HG03175 (cell line): ENCODE results near the gene MYO18B.
"Not testable (repeated sequence)": the region's sequence is repeated elsewhere in the genome, so short reads cannot be mapped to it uniquely, and the experiment has no call there.

Source experiments
- ATAC-seq: cut with Tn5 transposase; IDR thresholded peaks from one replicate; pipeline ENCODE4 v1.9.1; 2021; ENCODE audit warnings: mild to moderate bottlenecking, moderate library complexity; ENCODE audit not compliant: unreplicated experiment

MYO18B gene

GRCh38 chr22:25970999-25971811 is 229.2 kb downstream of the MYO18B start:
- ATAC-seq, result no peak

- no peak for ATAC-seq
Measured at GRCh38 chr22:25972397-25972796, 230.4 kb downstream of the MYO18B start.

DNA sequence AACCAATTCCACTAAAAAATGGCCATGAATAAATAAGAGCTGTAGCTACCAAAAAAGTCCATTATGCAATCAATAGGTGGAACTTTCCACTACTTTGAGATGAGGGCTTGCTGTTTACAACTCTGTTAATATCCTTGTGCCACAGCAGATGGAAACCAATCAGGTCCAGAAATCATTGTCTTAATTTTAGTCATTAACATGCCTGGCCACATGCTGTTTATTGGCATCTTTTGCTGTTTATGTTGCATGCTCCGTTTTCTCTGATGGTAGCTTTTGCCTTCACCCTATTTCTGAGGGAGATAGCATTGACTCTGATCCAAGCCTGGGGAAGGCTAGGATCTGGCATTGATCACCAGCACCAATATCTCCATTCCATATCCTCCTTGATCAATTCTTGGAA is 234.4 kb downstream of the MYO18B start:
- no peak for ATAC-seq

DNA sequence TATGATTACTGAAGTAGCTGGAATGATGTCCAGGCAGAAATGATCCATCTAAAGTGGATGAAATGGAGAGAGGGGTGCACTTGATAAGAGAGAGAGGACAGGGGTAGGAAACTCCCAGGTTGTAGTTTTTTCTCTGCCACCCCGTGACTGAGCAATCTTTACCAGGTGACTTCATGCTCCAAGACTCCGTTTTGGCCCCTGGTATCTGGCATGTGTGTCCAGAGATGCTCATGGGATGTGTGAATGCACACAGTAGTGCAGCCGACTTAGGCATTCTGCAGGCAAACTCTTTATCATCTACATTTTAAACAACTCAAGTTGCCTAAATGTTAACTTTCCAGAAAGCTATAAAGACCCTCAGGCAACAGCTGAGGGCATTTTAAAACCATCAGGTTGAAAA is 238.0 kb downstream of the MYO18B start:
- no peak for ATAC-seq

DNA sequence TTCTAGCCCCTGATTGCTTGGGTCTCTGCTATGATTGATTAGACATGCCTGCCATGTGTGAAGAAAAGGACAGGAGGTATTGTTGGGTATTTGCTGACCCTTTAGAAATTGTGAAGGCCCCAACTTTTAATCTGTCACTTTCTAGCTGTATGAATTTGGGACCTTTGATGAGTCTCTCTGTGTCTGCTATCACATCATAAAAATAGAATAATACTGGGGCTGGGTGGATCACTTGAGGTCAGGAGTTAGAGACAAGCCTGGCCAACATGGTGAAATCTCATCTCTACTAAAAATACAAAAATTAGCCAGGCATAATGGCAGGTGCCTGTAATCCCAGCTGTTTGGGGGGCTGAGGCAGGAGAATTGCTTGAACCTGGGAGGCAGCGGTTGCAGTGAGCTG is 242.9 kb downstream of the MYO18B start:
- ATAC-seq, result not testable (repeated sequence)

GRCh38 chr22:25987948-25988347 is 246.0 kb downstream of the MYO18B start:
- ATAC-seq, result no peak

DNA sequence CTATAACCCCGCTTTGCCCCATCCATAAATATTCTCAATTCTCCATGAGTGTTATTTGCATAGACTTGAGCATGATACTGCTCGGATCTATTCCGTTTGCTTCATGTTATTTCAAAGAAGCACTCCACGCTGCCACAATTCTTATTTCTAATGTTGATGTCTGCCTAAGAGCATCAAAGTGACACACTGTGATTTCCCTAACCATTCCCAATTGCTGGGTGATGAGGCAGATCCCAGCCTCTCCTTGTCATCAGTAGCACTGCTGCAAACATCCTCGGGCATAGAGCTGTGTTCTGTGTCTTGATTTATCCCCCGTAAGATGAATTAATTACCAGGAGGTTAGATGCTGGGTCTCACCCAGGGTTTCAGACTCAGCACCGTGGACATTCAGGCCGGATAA is 249.0 kb downstream of the MYO18B start:
- ATAC-seq, result no peak

DNA sequence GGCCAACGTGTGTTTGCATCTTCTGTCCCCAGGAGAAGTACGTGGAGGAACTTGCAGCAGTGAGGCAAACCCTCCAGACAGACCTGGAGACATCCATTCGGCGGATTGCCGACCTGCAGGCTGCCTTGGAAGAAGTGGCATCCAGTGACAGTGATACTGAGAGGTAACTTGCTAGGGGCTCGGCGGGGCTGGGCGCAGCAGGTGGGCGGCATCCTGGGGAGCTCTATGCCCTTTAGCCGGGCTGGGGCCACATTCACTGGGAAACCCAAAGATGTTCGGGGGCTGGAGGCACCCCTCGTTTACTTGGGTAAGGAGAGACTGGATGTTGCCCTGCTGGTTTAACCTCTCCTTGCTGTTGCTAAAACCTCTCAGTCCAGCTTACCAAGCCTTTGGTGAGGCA is 250.3 kb downstream of the MYO18B start:
- ATAC-seq, result no peak

DNA sequence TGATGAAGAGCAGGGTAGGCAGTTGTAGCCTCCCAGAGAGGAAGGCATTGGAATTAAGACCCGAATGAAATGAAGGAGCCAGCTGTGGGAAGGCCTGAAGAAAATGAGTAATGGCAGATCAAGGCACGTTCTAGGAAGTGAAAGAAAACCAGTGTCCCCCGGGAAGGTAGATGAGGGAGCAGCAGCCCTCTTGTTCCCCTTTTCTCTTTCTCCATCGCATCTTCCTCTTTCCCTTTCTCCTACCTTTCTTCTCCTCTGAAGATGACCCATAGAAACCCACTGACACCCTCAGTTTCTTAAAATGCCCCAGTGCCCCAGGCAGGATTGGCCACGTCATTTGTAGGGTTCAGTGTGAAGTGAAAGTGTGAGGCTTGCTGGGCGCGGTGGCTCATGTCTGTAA is 254.7 kb downstream of the MYO18B start:
- ATAC-seq, result no peak

GRCh38 chr22:25997886-25998775 is 256.1 kb downstream of the MYO18B start:
- ATAC-seq, result no peak

GRCh38 chr22:26002456-26002855 is 260.5 kb downstream of the MYO18B start:
- no peak for ATAC-seq

DNA sequence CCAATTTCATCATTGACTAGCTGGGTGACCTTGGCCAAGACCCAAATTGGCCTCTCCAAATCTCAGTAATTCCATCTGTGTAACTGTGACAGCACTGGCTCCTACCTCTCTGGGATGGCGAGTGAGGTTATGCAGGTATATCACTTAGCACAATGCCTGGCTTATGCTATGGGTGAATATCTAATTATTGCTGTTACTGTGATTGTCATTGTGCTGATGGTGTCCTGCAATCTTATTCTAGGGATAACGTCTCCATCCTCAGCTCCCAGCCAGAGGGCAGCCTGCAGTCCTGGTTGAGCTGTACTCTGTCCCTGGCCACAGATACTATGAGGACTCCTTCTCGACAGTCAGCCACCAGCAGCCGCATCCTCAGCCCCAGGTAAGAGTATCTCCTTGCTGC is 262.5 kb downstream of the MYO18B start:
- ATAC-seq, result no peak

DNA sequence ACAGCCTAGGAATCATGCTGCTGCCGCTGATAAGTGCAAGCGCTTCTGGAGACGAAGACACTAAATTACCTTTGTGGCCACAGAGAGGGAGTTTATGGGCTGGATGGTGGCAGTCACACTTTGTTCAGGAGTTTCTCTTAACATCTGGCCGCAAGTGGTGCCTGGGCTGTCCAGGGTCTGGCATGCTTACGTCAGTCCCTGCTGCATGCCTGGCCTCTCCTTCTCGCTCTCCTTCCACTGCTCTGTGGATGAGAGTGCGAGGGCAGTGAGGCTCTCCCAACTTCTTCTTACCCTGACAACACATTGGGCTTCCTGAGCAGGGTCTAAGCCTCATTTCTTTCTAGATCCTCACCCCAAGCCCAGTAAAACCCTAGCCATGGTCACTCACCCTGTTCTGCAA is 266.6 kb downstream of the MYO18B start:
- no peak for ATAC-seq

GRCh38 chr22:26016916-26017315 is 274.9 kb downstream of the MYO18B start:
- ATAC-seq, result no peak

- ATAC-seq, result no peak
Measured at GRCh38 chr22:26017932-26018331, 275.9 kb downstream of the MYO18B start.

DNA sequence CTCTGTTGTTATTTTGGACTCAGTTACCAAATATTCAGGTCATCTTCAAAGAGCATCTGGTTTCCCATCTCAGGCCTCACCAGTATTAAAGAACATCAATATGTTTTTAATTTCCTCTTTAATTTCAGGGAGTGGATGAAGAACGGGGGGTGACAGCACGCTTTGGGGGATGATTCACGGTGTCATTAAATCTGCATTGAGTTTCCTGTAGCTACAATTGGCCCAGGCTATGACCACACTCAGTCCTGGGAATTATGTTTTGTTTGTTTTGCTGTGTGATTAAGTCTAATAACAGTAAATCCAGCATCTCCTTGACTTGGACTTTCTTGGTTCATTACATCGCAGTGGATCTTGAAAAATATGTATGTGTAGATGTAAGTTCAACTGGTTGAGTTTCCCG is 277.6 kb downstream of the MYO18B start:
- ATAC-seq, result no peak

GRCh38 chr22:26021516-26021915 is 279.5 kb downstream of the MYO18B start:
- ATAC-seq, result no peak

- ATAC-seq, result no peak
Measured at GRCh38 chr22:26023104-26023775, 281.3 kb downstream of the MYO18B start.

GRCh38 chr22:26025626-26026025 is 283.6 kb downstream of the MYO18B start:
- ATAC-seq, result no peak

DNA sequence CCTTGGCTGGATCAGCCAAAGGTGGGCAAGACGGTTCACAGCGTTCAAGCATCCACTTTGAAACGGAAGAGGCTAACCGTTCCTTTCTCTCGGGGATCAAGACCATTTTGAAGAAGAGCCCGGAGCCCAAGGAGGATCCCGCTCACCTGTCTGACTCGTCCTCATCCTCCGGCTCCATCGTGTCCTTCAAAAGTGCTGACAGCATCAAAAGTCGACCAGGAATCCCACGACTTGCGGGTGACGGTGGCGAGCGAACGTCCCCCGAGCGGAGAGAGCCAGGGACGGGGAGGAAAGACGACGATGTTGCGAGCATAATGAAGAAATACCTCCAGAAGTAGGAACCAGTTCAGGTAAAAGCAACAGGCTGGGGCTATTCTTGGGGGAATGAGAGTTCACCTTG is 285.4 kb downstream of the MYO18B start:
- ATAC-seq, result no peak

DNA sequence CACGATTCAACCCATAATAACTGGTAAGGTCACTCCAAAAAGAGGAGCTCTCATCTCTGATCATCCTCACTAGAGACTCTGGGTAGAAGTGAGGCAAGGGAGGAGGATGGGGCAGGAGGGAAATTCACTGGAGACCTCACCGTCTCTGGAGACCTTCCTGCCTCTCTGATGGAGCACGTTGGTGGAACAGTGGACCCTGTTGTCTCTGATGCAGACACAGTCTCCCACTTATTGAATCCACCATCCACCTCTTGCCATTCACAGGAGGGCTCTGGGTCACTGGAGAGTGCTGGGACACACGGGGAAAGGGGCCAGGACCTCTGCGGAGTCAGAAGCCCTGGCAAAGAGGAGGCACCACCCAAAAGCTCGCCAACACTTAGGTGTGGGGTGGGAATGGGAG is 289.7 kb downstream of the MYO18B start:
- ATAC-seq, result no peak

DNA sequence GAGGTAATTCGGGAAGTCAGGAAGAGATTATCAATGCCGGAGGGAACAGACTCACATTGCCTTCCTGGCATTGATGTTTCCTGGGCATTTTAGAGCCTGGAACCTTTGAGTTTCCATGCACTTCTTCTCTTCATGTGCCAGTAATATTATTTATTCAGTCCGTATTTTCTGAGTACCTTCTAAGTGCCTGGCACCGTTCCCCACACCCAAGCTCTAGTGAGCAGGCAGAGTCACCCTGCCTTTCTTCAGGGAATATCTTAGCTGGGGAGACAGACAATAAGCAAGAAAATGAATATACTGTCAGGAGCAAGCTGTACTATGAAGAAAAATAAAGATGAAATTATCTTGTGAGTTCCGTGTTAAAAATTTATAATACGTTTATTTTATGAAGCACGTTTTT is 291.1 kb downstream of the MYO18B start:
- ATAC-seq, result no peak
